ENCODE measurements around the gene CACUL1.

The CACUL1 gene

DNA sequence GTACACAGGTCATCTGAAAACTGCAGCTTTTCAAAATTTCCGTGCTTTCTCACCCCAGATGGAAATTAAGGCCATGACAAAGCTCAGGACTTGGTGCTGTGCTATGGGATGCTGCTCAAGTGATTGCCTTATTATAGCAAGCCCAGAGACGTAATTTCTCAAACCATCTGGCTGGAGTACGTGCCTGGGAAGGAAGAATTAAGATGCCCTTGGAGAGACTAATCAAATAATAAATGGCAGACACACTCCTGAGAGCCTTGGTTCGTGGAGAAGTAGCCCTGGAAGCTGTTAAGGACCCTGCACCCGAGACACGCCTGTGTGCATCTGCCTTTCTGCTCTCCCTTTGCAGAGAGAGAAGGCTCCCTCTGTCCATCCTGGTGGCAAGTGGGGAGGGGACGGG, 121.0 kb downstream of the CACUL1 start:
- no peak for DNase-seq

DNA sequence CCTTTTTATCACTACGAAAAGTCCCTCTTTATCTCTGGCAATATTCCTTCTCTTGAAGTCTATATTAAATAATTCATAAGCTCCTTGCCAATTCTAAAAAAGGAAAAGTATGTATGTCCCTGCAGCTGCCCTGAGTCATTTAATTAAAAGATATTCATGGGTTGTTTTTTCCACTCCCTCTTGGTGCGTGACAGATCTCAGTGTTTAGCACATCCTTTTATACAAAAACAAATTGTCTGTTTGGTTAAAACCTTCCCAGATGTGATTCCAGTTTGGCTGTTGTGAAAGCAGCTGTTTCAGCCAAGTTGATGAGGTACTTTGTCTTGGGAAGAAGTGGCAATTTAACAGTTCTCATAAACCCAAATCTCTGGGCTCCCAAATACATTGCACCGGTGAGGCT, 125.6 kb downstream of the CACUL1 start:
- no peak for DNase-seq

- no peak for DNase-seq
Measured at GRCh38 chr10:118628397-118628796, 126.4 kb downstream of the CACUL1 start.

GRCh38 chr10:118626953-118627352, 127.8 kb downstream of the CACUL1 start:
- DNase-seq: no peak

Measured in NCI-H2107 (cell line).